PC-9 (cell line): ENCODE measurements around the gene FAM241A.

Experiments
- CTCF ChIP-seq: fragments of 200-600 bp; sonication (generic); conservative IDR thresholded peaks from 2 replicates; pipeline ENCODE4 v1.6.1; 2017; ENCODE audit warnings: mixed run types, antibody characterized with exemption, mild to moderate bottlenecking, moderate library complexity
- EZH2 ChIP-seq: fragments of 200-600 bp; sonication (generic); IDR thresholded peaks from 2 replicates; pipeline ENCODE4 v1.8.0; 2017; ENCODE audit warnings: antibody characterized with exemption, low read depth

- TF ChIP-seq CTCF (no peak), EZH2 (no peak)
Observed at GRCh38 chr4:112172180-112172579, 26.9 kb downstream of the FAM241A start.
